Aorta (tissue), 5 donors: ENCODE data around the gene SYNJ2. TPM values are rescaled to one million over a fixed set of nuclear protein-coding genes. Genes with fewer than 3 reads are reported as not detected.
"Not testable (repeated sequence)": the region's sequence is repeated elsewhere in the genome, so short reads cannot be mapped to it uniquely, and the experiment has no call there.

Experiments
- ATAC-seq: fragments of 200-7000 bp; cut with Tn5 transposase; one replicate; pipeline ENCODE4 v1.9.1; 2022; ENCODE audit warnings: moderate library complexity; ENCODE audit not compliant: low FRiP score
- DNase-seq, 2 donors: peaks; one replicate each; pipeline ENCODE4 v3.0.0-alpha.2; 2020
- H3K27ac ChIP-seq, 2 donors: one replicate each; pipeline ENCODE4 v1.5.1; 2013; ENCODE audit warnings: low read length in 2 of 2, mild to moderate bottlenecking in 2 of 2, moderate library complexity in 2 of 2, control low read depth in 1 of 2, inconsistent platforms in 1 of 2, low read depth in 1 of 2
- H3K27me3 ChIP-seq, 2 donors: one replicate each; pipeline ENCODE4 v1.6.1; 2013; ENCODE audit warnings: control low read depth in 1 of 2, low read length in 1 of 2, mild to moderate bottlenecking in 1 of 2, moderate library complexity in 1 of 2; ENCODE audit not compliant: insufficient read depth in 2 of 2, control insufficient read depth in 1 of 2
- H3K36me3 ChIP-seq, 2 donors: one replicate each; pipeline ENCODE4 v1.6.1; 2013; ENCODE audit warnings: control low read depth in 1 of 2, low read length in 1 of 2, mild to moderate bottlenecking in 1 of 2; ENCODE audit not compliant: insufficient read depth in 2 of 2, control insufficient read depth in 1 of 2
- H3K4me1 ChIP-seq, 2 donors: one replicate each; pipeline ENCODE4 v1.6.1; 2013; ENCODE audit warnings: low read length in 2 of 2, control low read depth in 1 of 2, mild to moderate bottlenecking in 1 of 2, moderate library complexity in 1 of 2; ENCODE audit not compliant: insufficient read depth in 2 of 2, control insufficient read depth in 1 of 2
- H3K4me3 ChIP-seq, 2 donors: one replicate each; pipeline ENCODE4 v1.5.1; 2013; ENCODE audit warnings: low read length in 2 of 2, control low read depth in 1 of 2, mild to moderate bottlenecking in 1 of 2
- H3K9me3 ChIP-seq: one replicate; pipeline ENCODE4 v1.6.1; 2013; ENCODE audit warnings: mild to moderate bottlenecking, low read length; ENCODE audit not compliant: control insufficient read depth
- WGBS, 2 donors: extraction: QIAGEN DNeasy Blood & Tissue Kit; methylation state at CpG; one replicate each; pipeline ENCODE4 v1.1.7; 2013; 5-methylcytosine and 5-hydroxymethylcytosine counted together
- intact Hi-C, 2 donors: fragments of 100-400 bp; cut with DNase I; formaldehyde crosslinking; loops; one replicate each; pipeline versions ENCODE4 v1.14.2 to v1.15.0; 2022
- long read RNA-seq, 2 donors: library from polyadenylated mRNA; unstranded; transcript quantifications; one replicate each; pipeline ENCODE4 v2.0.0, GENCODE V29; 2020 to 2021
- polyA plus RNA-seq, 2 donors: library from polyadenylated mRNA; stranded (reverse); fragments of 200-250 nt; gene quantifications; one replicate each; pipeline ENCODE4 v1.2.3, GENCODE V29; 2013
- total RNA-seq, 2 donors: library from RNA; stranded (reverse); fragmentation: NEBNext Ultra II Directional; extraction: Animal tissue kit (Norgen Biotek cat#: 25700); gene quantifications; one replicate each; pipeline ENCODE4 v1.2.1, GENCODE V29; 2021
- donor health status: healthy with polysubstance abuse.
- donor health status: Bipolar disorder and iron deficiency.
- donor health status: DM: no; HTN: no; CAD: no.
- donor health status: DM: no; HTN: no; CAD: no.
- donor health status: DM: yes; HTN: yes; CAD: no.

SYNJ2 gene, protein sequence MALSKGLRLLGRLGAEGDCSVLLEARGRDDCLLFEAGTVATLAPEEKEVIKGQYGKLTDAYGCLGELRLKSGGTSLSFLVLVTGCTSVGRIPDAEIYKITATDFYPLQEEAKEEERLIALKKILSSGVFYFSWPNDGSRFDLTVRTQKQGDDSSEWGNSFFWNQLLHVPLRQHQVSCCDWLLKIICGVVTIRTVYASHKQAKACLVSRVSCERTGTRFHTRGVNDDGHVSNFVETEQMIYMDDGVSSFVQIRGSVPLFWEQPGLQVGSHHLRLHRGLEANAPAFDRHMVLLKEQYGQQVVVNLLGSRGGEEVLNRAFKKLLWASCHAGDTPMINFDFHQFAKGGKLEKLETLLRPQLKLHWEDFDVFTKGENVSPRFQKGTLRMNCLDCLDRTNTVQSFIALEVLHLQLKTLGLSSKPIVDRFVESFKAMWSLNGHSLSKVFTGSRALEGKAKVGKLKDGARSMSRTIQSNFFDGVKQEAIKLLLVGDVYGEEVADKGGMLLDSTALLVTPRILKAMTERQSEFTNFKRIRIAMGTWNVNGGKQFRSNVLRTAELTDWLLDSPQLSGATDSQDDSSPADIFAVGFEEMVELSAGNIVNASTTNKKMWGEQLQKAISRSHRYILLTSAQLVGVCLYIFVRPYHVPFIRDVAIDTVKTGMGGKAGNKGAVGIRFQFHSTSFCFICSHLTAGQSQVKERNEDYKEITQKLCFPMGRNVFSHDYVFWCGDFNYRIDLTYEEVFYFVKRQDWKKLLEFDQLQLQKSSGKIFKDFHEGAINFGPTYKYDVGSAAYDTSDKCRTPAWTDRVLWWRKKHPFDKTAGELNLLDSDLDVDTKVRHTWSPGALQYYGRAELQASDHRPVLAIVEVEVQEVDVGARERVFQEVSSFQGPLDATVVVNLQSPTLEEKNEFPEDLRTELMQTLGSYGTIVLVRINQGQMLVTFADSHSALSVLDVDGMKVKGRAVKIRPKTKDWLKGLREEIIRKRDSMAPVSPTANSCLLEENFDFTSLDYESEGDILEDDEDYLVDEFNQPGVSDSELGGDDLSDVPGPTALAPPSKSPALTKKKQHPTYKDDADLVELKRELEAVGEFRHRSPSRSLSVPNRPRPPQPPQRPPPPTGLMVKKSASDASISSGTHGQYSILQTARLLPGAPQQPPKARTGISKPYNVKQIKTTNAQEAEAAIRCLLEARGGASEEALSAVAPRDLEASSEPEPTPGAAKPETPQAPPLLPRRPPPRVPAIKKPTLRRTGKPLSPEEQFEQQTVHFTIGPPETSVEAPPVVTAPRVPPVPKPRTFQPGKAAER (N-terminal part only)
- total RNA-seq = 10 to 100 TPM; 26.8 to 38.7 TPM
- polyA plus RNA-seq = 10 to 100 TPM in 1 of 2 donors, 1 to 10 TPM in 1; 8.6 to 17.9 TPM
- long read RNA-seq, donor 1, partial matches to known transcripts = 18 of 38 reads
- long read RNA-seq, donor 1, other reads (novel, unspliced or antisense) = 19 of 38 reads
- long read RNA-seq, donor 2, partial matches to known transcripts = 17 of 22 reads
- long read RNA-seq, donor 2, other reads (novel, unspliced or antisense) = 5 of 22 reads

DNA sequence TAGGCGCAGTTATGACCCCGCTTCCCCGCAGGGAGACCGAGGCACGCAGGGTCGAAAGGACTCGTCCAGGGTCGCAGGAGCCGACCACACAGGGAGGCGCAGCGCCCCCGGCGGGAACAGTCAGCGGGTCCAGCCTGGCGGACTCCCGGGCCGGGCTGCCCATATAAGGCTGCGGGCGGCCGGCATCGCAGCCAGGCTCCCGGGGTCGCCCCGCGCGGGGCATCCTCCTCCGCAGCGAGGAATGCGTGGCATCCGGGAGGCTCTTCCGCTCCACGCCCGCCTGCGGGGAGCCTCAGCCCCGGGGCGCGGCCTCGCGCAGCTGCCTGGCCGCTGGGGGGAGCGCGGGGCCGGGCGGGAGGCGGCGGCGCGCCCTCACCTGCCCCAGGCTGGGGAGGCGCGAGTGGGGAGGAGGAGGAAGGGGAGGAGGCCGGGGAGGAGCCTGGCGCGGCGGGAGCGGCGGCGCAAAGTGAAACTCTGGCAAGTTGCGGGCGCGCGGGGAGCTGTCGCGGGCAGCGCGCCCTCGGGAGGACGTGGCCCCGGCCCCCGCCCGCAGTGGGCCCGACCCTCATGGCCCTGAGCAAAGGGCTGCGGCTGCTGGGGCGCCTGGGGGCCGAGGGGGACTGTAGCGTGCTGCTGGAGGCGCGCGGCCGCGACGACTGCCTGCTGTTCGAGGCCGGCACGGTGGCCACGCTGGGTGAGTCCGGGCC is at the start of gene SYNJ2:
Gene SYNJ2 (plus strand): TSS at position 469 of the 707 bp plus-strand sequence. CDS start 99 bp downstream, at position 568.
- ATAC-seq (peak; percentile 85), DNase-seq (peak; percentile 85 to 94)
- H3K36me3 ChIP-seq = no peaks in the 10 kb centered on the region
- no peaks in the 10 kb centered on the region for H3K27me3 ChIP-seq
- WGBS, 2 donors = 1% methylated on average over 59 to 86 of the region's 86 CpGs
- no peaks in the 10 kb centered on the region for H3K9me3 ChIP-seq
- H3K4me1 ChIP-seq = no peaks in the 10 kb centered on the region
- H3K27ac ChIP-seq = peak within 1 kb of the TSS in 1 of 2 donors; percentile 52
- intact Hi-C loops = loop anchor here (2.0 to 5.0 kb wide), 3 partner anchors 17 to 89 kb away; no protein-coding TSS in a partner anchor
- H3K4me3 ChIP-seq = peak within 1 kb of the TSS; percentile 93 to 95

DNA sequence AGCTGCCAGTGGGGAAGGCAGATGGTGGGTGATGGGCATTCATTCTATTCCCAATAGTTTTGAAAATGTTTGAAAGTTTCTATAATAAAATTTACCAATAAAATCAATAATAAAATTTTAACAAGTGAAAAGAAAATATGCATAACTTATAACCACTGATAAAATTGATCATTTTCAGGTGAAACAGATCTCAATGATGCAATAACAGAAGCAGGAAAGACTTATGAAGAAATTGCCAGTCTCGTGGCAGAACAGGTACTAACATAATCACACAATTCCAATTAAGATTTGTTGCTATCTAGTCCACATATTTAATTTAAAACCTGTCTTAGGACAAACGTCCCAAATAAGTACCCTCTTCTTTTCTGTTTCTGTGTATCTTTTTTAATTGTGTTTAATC is 45.9 kb upstream of the SYNJ2 start:
- H3K27ac ChIP-seq = no peak overlapping the region
- intact Hi-C loops = loop anchor here in 1 of 2 donors (5.0 kb wide), 1 partner anchor 137 kb away; no protein-coding TSS in a partner anchor
- H3K27me3 ChIP-seq = no peaks in the 10 kb centered on the region
- no peak for DNase-seq
- H3K4me1 ChIP-seq = no peaks in the 10 kb centered on the region
- H3K4me3 ChIP-seq = no peak overlapping the region
- WGBS, 2 donors = 66 to 78% methylated on average over 2 of the region's 2 CpGs
- no peak for ATAC-seq
- H3K9me3 ChIP-seq = no peaks in the 10 kb centered on the region
- H3K36me3 ChIP-seq = peaks cover 0 to 10% of the 10 kb centered on the region in 2 donors

DNA sequence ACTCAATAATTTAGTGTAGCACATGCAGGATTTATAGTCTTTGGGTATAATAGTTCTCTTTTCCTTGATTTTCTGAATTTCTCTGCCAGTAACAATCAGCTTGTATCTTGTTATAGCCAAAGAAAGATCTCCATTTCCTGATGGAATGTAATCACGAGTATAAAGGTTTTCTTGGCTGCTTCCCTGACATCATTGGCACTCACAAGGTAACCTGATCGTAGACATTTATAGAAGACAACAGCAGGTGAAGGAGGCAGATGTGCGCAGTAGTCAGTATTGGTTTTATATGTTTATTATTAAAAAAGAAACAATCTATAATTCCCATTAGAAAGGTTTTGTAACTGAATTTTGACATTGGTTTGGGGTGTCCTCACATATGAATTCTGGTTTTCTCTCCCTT is 44.3 kb upstream of the SYNJ2 start:
- Histone ChIP-seq H3K27me3 (no peaks in the 10 kb centered on the region), H3K4me1 (no peaks in the 10 kb centered on the region), H3K9me3 (no peaks in the 10 kb centered on the region), H3K4me3 (no peak overlapping the region), H3K36me3 (peaks cover 3 to 6% of the 10 kb centered on the region in 2 donors), H3K27ac (no peak overlapping the region)
- DNase-seq (no peak), ATAC-seq (no peak)
- intact Hi-C loops = loop anchor here in 1 of 2 donors (5.0 kb wide), 1 partner anchor 135 kb away; no protein-coding TSS in a partner anchor
- 75 to 77% methylated on average over 3 of the region's 3 CpGs for WGBS, 2 donors

DNA sequence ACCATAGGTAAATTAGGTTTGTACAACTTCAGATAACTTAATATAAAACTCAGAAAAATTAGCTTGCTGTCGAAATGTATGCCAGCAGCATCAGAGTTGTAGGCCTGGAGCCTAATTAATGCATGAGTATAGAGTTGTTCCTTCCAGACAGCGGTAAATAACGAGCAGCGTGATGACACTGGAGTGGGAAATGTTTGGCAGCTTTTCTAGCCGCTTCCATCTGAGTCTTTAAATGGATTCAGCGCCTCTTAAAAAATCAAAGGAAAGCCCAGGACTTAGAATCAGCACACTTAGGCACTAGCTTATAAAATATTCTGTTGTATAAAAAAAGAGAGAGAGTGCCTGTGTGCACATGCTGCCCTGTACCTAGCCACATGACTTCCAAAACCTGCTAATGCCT is 43.7 kb upstream of the SYNJ2 start:
- Histone ChIP-seq H3K4me1 (no peaks in the 10 kb centered on the region), H3K9me3 (no peaks in the 10 kb centered on the region), H3K27ac (no peak overlapping the region), H3K36me3 (peaks cover 3 to 6% of the 10 kb centered on the region in 2 donors), H3K27me3 (no peaks in the 10 kb centered on the region), H3K4me3 (no peak overlapping the region)
- WGBS, 2 donors = 93 to 94% methylated on average over 6 of the region's 6 CpGs
- DNase-seq (no peak), ATAC-seq (no peak)
- intact Hi-C loops = loop anchor here in 1 of 2 donors (5.0 kb wide), 1 partner anchor 134 kb away; no protein-coding TSS in a partner anchor

DNA sequence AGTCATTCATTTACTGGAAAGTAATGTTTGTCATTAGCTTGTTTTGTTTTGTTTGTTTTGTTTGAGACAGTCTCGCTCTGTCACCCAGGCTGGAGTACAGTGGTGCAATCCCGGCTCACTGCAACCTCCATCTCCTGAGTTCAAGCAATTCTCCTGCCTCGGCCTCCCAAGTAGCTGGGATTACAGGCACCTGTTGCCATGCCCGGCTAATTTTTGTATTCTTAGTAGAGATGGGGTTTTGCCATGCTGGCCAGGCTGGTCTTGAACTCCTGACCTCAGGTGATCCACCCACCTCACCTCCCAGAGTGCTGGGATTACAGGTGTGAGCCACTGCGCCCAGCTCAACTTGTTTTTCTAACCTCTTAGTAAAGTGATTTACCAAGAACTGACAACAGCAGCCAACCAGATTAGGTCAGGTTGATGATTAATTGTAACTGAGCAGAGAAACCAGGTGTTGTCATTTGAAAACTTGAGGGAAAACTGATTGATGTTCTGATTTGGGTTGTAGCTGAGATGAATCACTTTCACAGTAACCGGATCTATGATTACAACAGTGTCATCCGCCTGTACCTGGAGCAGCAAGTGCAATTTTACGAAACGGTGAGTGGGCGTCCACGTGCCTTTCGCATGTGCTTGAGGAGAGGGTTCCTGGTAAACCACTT is 41.2 kb upstream of the SYNJ2 start:
- H3K27ac ChIP-seq, intact Hi-C loops: not testable (repeated sequence)
- WGBS, 2 donors = 90 to 91% methylated on average over 12 of the region's 12 CpGs

DNA sequence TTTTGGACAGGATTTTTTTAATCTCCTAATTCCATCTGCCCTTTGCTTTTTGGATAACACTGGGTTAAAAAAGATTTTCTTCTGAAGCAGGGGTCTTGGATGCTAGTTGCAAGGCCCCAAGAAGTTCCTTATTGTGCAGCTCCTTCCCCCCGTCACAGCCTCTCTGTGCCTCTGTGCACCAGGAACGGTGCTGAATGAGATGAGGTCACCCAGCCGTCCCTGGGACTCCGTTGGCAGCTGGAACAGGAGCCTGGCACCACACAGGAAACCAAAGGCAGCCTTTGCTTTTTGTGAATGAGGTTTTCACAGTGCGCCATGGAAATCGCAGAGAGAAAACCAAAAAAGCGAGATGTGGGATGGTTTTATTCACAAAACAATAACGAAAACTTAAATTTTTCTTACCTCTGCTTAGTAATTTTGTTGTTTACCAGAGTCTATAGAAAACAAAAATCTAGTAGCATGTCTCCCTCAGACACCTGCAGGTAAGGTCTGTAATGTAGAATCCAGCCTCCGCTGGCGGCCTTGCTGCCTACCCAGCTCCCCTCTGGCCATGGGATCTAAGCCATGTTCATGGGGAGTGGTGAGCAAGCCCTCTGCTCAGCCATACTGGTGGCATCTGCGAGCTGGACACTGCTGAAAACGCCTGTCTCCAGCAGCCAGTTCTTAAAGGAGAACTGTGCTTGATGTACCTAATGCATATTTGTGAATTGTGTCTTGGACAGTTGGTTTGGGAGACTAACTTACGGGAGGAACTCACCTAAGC is 40.4 kb upstream of the SYNJ2 start:
- intact Hi-C loops = no loop called here

More for the DNA sequence above, 41.2 kb upstream of the SYNJ2 start:
- not testable (repeated sequence) for H3K27me3 ChIP-seq, H3K4me3 ChIP-seq, DNase-seq, H3K9me3 ChIP-seq, H3K4me1 ChIP-seq, ATAC-seq, H3K36me3 ChIP-seq

DNA sequence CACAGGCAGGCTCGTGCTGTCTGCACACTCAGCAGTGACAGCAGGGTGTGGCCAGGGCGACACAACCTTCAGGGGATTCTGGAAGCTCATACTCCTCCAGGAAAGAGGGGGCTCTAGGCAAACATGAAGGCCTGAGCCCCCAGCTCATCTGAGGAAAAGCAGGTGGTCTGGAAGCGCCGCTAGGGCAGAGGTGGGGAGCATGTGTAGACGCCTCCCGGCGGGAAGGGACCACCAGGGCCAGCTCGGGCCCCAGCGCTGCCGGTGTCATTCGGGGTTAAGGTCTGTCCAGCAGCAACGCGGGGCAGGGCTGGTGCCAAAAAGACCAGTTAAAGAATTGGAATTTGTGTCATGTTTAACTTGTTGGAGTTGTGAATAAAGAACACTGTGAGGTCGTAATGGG is 39.3 kb upstream of the SYNJ2 start:
- no peaks in the 10 kb centered on the region for H3K27me3 ChIP-seq
- intact Hi-C loops = no loop called here
- no peak overlapping the region for H3K27ac ChIP-seq
- no peaks in the 10 kb centered on the region for H3K9me3 ChIP-seq
- peaks cover 0 to 3% of the 10 kb centered on the region in 2 donors for H3K36me3 ChIP-seq
- no peak overlapping the region for H3K4me3 ChIP-seq
- WGBS, 2 donors = 82% methylated on average over 14 of the region's 14 CpGs
- peak in 1 of 2 donors; percentile 44 for DNase-seq
- ATAC-seq = no peak
- H3K4me1 ChIP-seq = no peaks in the 10 kb centered on the region

More for the DNA sequence above, 40.4 kb upstream of the SYNJ2 start:
- ATAC-seq (no peak), DNase-seq (no peak)
- H3K4me1 ChIP-seq = no peaks in the 10 kb centered on the region
- no peak overlapping the region for H3K4me3 ChIP-seq
- H3K9me3 ChIP-seq = no peaks in the 10 kb centered on the region
- H3K27me3 ChIP-seq = no peaks in the 10 kb centered on the region
- 57 to 60% methylated on average over 13 of the region's 13 CpGs for WGBS, 2 donors
- peaks cover 0 to 3% of the 10 kb centered on the region in 2 donors for H3K36me3 ChIP-seq
- H3K27ac ChIP-seq = no peak overlapping the region
